H9 (cell line): ENCODE results near the gene TAAR2. TPM values are rescaled to one million over a fixed set of nuclear protein-coding genes. Genes with fewer than 3 reads are reported as not detected.

Experiments used
- DNase-seq: peaks from one replicate; pipeline ENCODE4 v3.0.0-alpha.2; 2017
- H2AFZ ChIP-seq: one replicate; pipeline ENCODE4 v1.6.1; 2013; ENCODE audit warnings: mild to moderate bottlenecking, low read length, control low read depth, moderate library complexity
- H2AK5ac ChIP-seq: 2 replicates; pipeline ENCODE4 v1.6.1; 2013; ENCODE audit warnings: low read length, control low read depth, mixed read lengths; ENCODE audit not compliant: insufficient read length
- H2BK120ac ChIP-seq: one replicate; pipeline ENCODE4 v1.6.1; 2013; ENCODE audit warnings: low read depth, mild to moderate bottlenecking, low read length, control low read depth, inconsistent platforms; ENCODE audit not compliant: poor library complexity, severe bottlenecking
- H2BK12ac ChIP-seq: 2 replicates; pipeline ENCODE4 v1.6.1; 2013; ENCODE audit warnings: low read length, control low read depth, mixed read lengths, low read depth; ENCODE audit not compliant: insufficient read length
- H2BK15ac ChIP-seq: 2 replicates; pipeline ENCODE4 v1.6.1; 2013; ENCODE audit warnings: low read depth, low read length, control low read depth
- H2BK20ac ChIP-seq: one replicate; pipeline ENCODE4 v1.6.1; 2013; ENCODE audit warnings: low read depth, mild to moderate bottlenecking, low read length, control low read depth, inconsistent platforms; ENCODE audit not compliant: poor library complexity, severe bottlenecking
- H2BK5ac ChIP-seq: 2 replicates; pipeline ENCODE4 v1.6.1; 2013; ENCODE audit warnings: low read length, control low read depth, mixed read lengths; ENCODE audit not compliant: insufficient read length
- H3K14ac ChIP-seq: 2 replicates; pipeline ENCODE4 v1.6.1; 2013; ENCODE audit warnings: low read length, control low read depth; ENCODE audit not compliant: insufficient read depth
- H3K18ac ChIP-seq: 2 replicates; pipeline ENCODE4 v1.6.1; 2013; ENCODE audit warnings: low read depth, mild to moderate bottlenecking, mixed read lengths, low read length, control low read depth; ENCODE audit not compliant: insufficient read length
- H3K23ac ChIP-seq: 2 replicates; pipeline ENCODE4 v1.6.1; 2013; ENCODE audit warnings: low read length, control low read depth, mixed read lengths, low read depth; ENCODE audit not compliant: insufficient read length
- H3K23me2 ChIP-seq: 2 replicates; pipeline ENCODE4 v1.6.1; 2013; ENCODE audit warnings: low read depth, mild to moderate bottlenecking, mixed read lengths, low read length, control low read depth; ENCODE audit not compliant: insufficient read length, poor library complexity, severe bottlenecking
- H3K27ac ChIP-seq: 2 replicates; pipeline ENCODE4 v1.5.1; 2013; ENCODE audit warnings: low read length, control low read depth, mixed read lengths, low read depth; ENCODE audit not compliant: insufficient read length
- H3K27me3 ChIP-seq: 2 replicates; pipeline ENCODE4 v1.6.1; 2013; ENCODE audit warnings: low read length, control low read depth, inconsistent platforms; ENCODE audit not compliant: insufficient read depth
- H3K4ac ChIP-seq: 2 replicates; pipeline ENCODE4 v1.6.1; 2013; ENCODE audit warnings: low read depth, mild to moderate bottlenecking, control low read depth, inconsistent platforms, low read length, moderate library complexity
- H3K4me1 ChIP-seq: 2 replicates; pipeline ENCODE4 v1.6.1; 2013; ENCODE audit warnings: low read length, control low read depth, inconsistent platforms; ENCODE audit not compliant: insufficient read depth
- H3K4me2 ChIP-seq: 2 replicates; pipeline ENCODE4 v1.6.1; 2013; ENCODE audit warnings: low read length, control low read depth, mixed read lengths; ENCODE audit not compliant: insufficient read length, insufficient read depth
- H3K56ac ChIP-seq: 2 replicates; pipeline ENCODE4 v1.6.1; 2013; ENCODE audit warnings: low read depth, mild to moderate bottlenecking, mixed read lengths, low read length, control low read depth; ENCODE audit not compliant: insufficient read length
- H3K79me1 ChIP-seq: 2 replicates; pipeline ENCODE4 v1.6.1; 2013; ENCODE audit warnings: low read depth, mild to moderate bottlenecking, moderate library complexity, low read length, control low read depth, inconsistent platforms; ENCODE audit not compliant: insufficient read depth, poor library complexity, severe bottlenecking
- H3K79me2 ChIP-seq: 2 replicates; pipeline ENCODE4 v1.6.1; 2013; ENCODE audit warnings: low read length, control low read depth, inconsistent platforms; ENCODE audit not compliant: insufficient read depth
- H3K9ac ChIP-seq: 2 replicates; pipeline ENCODE4 v1.6.1; 2013; ENCODE audit warnings: low read length, control low read depth, mixed read lengths; ENCODE audit not compliant: insufficient read length; ENCODE audit errors: extremely low read depth
- H3K9me3 ChIP-seq: one replicate; pipeline ENCODE4 v1.6.1; 2013; ENCODE audit warnings: low read depth, low read length, inconsistent platforms; ENCODE audit not compliant: control insufficient read depth
- H3T11ph ChIP-seq: one replicate; pipeline ENCODE4 v1.6.1; 2013; ENCODE audit warnings: mild to moderate bottlenecking, low read length, control low read depth, inconsistent platforms
- H4K20me1 ChIP-seq: one replicate; pipeline ENCODE4 v1.6.1; 2013; ENCODE audit not compliant: control insufficient read depth, insufficient read length, insufficient read depth
- H4K5ac ChIP-seq: 2 replicates; pipeline ENCODE4 v1.6.1; 2013; ENCODE audit warnings: low read depth, mild to moderate bottlenecking, mixed read lengths, low read length, control low read depth; ENCODE audit not compliant: insufficient read length
- H4K8ac ChIP-seq: replicated peaks from 2 replicates; pipeline ENCODE4 v1.6.1; 2013; ENCODE audit warnings: low read length, control low read depth, mixed read lengths, low read depth; ENCODE audit not compliant: insufficient read length
- H4K91ac ChIP-seq: 2 replicates; pipeline ENCODE4 v1.6.1; 2013; ENCODE audit warnings: low read depth, mild to moderate bottlenecking, moderate library complexity, mixed read lengths, low read length, control low read depth; ENCODE audit not compliant: insufficient read length
- H3K27ac Mint-ChIP-seq, 3 experiments: 2 replicates in 2 of 3; 3 replicates in 1 of 3; pipeline ENCODE4 v1.8.0; 2020 to 2021; ENCODE audit warnings: mixed read lengths in 3 of 3, mild to moderate bottlenecking in 1 of 3, moderate library complexity in 1 of 3
- H3K27me3 Mint-ChIP-seq: 2 replicates; pipeline ENCODE4 v1.8.0; 2021; ENCODE audit warnings: low read depth, mild to moderate bottlenecking, moderate library complexity, mixed read lengths
- H3K36me3 Mint-ChIP-seq, 3 experiments: 2 replicates in 2 of 3; 3 replicates in 1 of 3; pipeline ENCODE4 v1.8.0; 2020 to 2021; ENCODE audit warnings: low read depth in 3 of 3, mixed read lengths in 3 of 3; ENCODE audit not compliant: insufficient read depth in 1 of 3
- H3K4me1 Mint-ChIP-seq, 2 experiments: 2 replicates each; pipeline ENCODE4 v1.8.0; 2020; ENCODE audit warnings: mixed read lengths in 2 of 2
- H3K4me3 Mint-ChIP-seq, 2 experiments: 2 replicates in 1 of 2; 3 replicates in 1 of 2; pipeline ENCODE4 v1.8.0; 2020 to 2021; ENCODE audit warnings: mild to moderate bottlenecking in 2 of 2, mixed read lengths in 2 of 2, moderate library complexity in 1 of 2
- H3K9me3 Mint-ChIP-seq, 2 experiments: 2 replicates in 1 of 2; 3 replicates in 1 of 2; pipeline ENCODE4 v1.8.0; 2020; ENCODE audit warnings: mild to moderate bottlenecking in 2 of 2, mixed read lengths in 2 of 2, moderate library complexity in 1 of 2
- CTCF ChIP-seq: fragments of 200-600 bp; sonication (generic); conservative IDR thresholded peaks from 3 replicates; pipeline ENCODE4 v1.8.0; 2021; ENCODE audit warnings: antibody characterized with exemption, mild to moderate bottlenecking
- WGBS: extraction: QIAGEN DNeasy Blood & Tissue Kit; methylation state at CpG from one replicate; pipeline ENCODE4 v1.1.7; 2013; ENCODE audit warnings: missing lambda C conversion rate, low lambda C conversion rate, mixed read lengths; ENCODE audit not compliant: insufficient read length; ENCODE audit errors: extremely low coverage; 5-methylcytosine and 5-hydroxymethylcytosine counted together
- total RNA-seq: library from RNA; stranded (reverse); gene quantifications from 2 replicates; pipeline ENCODE4 v1.2.1, GENCODE V29; 2021

The TAAR2 gene
- total RNA-seq, 1 experiment from 2014 or later = not detected

- H2BK12ac ChIP-seq = no peak overlapping the region
- H3K4me1 ChIP-seq = no peaks in the 10 kb centered on the region; the same call in 1 of the 2 replicates
- no peak overlapping the region for H3K27ac Mint-ChIP-seq
- H3K18ac ChIP-seq = no peak overlapping the region
- H2BK5ac ChIP-seq = no peak overlapping the region
- no peak overlapping the region for H3K4me2 ChIP-seq
- no peak overlapping the region for H2AK5ac ChIP-seq
- no peak overlapping the region for H3K14ac ChIP-seq
- TF ChIP-seq CTCF = no peak
- peaks cover 15 to 20% of the 10 kb centered on the region in 2 experiments for H3K4me1 Mint-ChIP-seq
- no peaks in the 10 kb centered on the region for H4K20me1 ChIP-seq
- H2AFZ ChIP-seq = no peak overlapping the region
- H4K91ac ChIP-seq = no peak overlapping the region
- DNase-seq = no peak
- no peak overlapping the region for H3K4ac ChIP-seq
- H3T11ph ChIP-seq = no peak overlapping the region
- no peak overlapping the region for H2BK20ac ChIP-seq
- H3K23me2 ChIP-seq = no peaks in the 10 kb centered on the region
- H3K27ac ChIP-seq = no peak overlapping the region
- no peaks in the 10 kb centered on the region for H3K79me1 ChIP-seq
- no peak overlapping the region for H2BK120ac ChIP-seq
- no peaks in the 10 kb centered on the region for H3K9me3 ChIP-seq
- H3K56ac ChIP-seq = no peak overlapping the region
- H3K9me3 Mint-ChIP-seq = peaks cover 8 to 10% of the 10 kb centered on the region in 2 experiments; a peak in 4 of 5 replicates
- H4K8ac ChIP-seq = no peak overlapping the region
- H3K4me3 Mint-ChIP-seq = no peak overlapping the region
- no peaks in the 10 kb centered on the region for H3K79me2 ChIP-seq
- H3K36me3 Mint-ChIP-seq = peaks cover 0 to 18% (median 5%) of the 10 kb centered on the region in 3 experiments; a peak in 5 of 7 replicates
- H3K27me3 ChIP-seq = no peaks in the 10 kb centered on the region
- no CpG with 5 or more reads among the region's 1 CpG for WGBS
- H3K9ac ChIP-seq = no peak overlapping the region
- no peaks in the 10 kb centered on the region for H3K27me3 Mint-ChIP-seq
- H2BK15ac ChIP-seq = no peak overlapping the region
- H3K23ac ChIP-seq = no peak overlapping the region
- no peak overlapping the region for H4K5ac ChIP-seq
Observed at GRCh38 chr6:132664309-132665034, 40.4 kb upstream of the TAAR2 start.
